Epidermal melanocyte (primary cell): Measurements from ENCODE around the gene BCLAF3.

ENCODE experiments used
- DNase-seq: peaks from one replicate; pipeline ENCODE4 v3.0.0; 2011; ENCODE audit warnings: low spot score; ENCODE audit not compliant: insufficient read length

The BCLAF3 gene

DNA sequence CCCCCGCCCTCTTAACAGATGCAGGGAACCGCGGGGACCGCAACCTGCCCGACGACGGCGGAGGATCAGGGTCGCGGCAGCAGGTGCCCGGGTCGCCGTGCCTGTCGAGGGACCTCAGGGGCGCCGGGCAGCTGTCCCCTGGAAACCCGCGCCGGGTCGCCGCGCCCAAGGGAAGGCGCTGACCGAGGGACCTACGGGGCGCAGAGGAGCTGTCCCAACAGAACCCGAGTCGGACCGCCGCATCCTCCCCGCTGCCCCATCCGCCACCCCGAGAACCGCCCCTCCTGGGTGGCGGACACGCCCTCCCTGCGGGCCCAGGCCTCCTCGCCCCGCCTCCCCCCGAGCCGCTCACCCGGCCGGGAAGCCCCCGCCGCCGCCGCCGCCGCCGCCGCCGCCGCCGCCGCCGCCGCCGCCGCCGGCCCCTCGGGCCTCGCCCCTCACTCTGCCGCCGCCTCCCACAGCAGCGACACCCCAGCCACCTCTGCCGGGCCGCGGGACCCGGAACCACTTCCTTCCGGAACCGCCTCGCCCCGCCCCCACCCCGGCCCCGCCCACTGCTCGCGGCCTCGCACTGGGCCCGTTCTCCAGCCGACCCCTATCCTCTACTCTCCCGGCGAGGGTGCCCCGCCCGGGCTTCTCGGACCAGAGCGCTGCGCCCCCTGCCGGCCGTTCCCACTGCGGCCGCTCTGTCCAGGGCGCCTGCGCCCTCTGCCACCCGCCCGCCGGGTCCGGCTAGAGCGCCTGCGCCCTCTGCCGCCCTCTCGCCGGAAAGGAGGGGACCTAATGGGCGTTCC, at the start of gene BCLAF3:
Gene BCLAF3, minus strand, starts transcription at position 506 of the 794 bp plus-strand sequence. CDS start 20,797 bp downstream, outside the sequence.
- DNase-seq: peak; percentile 79

DNA sequence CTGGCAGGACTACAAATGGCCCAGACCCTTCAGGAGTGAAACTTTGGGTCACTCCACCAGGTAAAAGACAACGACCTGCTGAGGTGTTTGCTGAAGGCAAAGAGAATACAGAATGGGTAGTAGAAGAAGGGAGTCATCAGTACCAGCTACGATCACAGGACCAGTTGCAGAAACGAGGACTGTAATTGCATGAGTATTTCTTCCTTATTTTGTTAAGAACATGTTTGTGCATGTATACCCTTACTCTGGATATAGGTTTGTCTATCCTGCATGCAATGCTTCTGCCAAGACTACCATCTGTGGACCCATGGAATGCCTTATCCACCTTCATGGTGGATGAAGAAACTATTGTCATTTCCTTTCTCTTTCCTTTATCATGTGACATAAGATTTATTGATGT, 48.1 kb upstream of the BCLAF3 start:
- DNase-seq: no peak

GRCh38 chrX:20037186-20037585, 46.3 kb upstream of the BCLAF3 start:
- DNase-seq: no peak

GRCh38 chrX:20032201-20032600, 41.3 kb upstream of the BCLAF3 start:
- no peak for DNase-seq

GRCh38 chrX:20029728-20030127, 38.9 kb upstream of the BCLAF3 start:
- DNase-seq: no peak

- DNase-seq: no peak
Observed at GRCh38 chrX:20028588-20028987, 37.7 kb upstream of the BCLAF3 start.

GRCh38 chrX:20026278-20026677, 35.4 kb upstream of the BCLAF3 start:
- no peak for DNase-seq

- no peak for DNase-seq
Observed at GRCh38 chrX:20019672-20020365, 29.0 kb upstream of the BCLAF3 start.

GRCh38 chrX:20016616-20016945, 25.7 kb upstream of the BCLAF3 start:
- DNase-seq: no peak

GRCh38 chrX:20015945-20016615, 25.2 kb upstream of the BCLAF3 start:
- DNase-seq: no peak

DNA sequence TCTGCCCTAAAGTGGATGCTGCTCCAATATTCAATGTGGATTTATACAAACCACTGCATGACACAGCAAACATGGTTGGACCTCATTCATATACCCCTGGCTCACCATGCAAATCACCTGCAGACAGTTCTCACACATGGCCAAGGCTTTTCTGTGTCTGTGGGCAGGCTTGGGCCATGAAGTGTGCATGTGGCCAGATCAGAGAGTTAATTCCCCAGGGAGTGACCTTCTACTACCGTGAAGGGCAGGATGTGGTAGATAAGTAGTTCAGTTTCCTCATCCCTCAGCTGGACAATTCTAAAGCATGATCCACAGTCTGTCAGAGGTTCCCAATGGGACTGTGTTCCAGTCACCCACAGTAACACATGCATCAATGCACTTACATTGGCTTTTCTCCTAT, 24.6 kb upstream of the BCLAF3 start:
- no peak for DNase-seq

DNA sequence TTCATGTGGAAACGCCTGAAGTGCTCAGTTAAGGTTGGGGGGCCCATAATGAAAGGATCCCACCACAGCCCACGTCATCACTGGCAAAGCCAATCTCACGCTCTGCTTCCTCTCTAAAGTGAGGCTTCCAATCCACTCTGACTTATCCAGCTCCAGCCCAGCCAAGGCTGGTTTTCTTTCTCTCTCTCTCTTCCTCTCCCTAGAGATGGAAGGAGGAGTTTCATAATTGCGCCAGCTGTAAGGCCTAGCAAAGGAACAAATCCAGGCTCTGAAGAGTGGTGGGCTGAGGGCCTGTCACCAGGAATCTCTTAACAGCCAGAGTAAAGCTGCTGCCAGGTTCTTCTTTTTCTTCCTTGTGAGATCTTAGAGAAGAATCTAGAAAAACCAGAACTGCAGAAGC, 20.7 kb upstream of the BCLAF3 start:
- DNase-seq: no peak

- no peak for DNase-seq
Observed at GRCh38 chrX:20007962-20008622, 17.2 kb upstream of the BCLAF3 start.

DNA sequence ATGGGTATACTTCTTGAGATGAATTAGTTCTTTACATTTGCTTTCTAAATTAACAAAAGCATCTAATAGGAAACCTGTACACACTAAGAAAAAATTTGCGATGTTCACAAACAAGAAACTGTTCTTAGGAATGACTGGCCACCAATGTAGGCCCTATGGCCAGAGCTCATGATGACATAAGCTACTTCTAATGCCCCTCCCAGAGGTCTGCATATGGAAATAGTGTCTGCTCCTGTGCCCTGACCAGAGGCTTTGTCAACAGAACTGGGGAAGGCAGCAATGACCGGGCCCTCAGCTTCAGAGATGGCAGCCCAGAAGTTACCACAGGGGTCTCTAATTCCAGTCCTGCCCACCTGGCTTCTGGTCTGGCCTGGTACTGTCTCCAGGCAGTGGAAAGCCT, 15.0 kb upstream of the BCLAF3 start:
- no peak for DNase-seq

GRCh38 chrX:20001588-20001987, 10.7 kb upstream of the BCLAF3 start:
- no peak for DNase-seq

GRCh38 chrX:19991350-19991718, 473 bp upstream of the BCLAF3 start:
- DNase-seq: no peak

GRCh38 chrX:19990151-19990555, 708 bp downstream of the BCLAF3 start:
- DNase-seq: peak; percentile 13

DNA sequence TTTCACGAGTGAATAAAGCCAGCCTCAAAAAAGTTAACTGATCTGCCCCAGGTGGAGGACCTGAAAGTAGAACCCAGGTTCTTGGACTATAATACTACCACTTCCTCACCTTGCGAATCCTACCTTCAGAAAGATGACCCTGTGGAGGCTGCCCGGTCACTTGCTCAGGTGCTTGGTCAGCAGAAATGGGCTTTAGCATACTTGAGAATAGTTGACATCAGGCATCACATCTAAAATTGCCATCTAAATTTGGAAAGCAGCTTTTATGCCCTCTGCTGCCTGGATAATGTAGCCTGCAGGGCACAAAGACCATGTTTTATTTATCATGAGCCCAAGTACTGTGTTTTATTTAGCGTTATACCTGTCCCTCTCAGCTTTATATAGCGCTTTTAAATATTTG, 3.0 kb downstream of the BCLAF3 start:
- no peak for DNase-seq

- DNase-seq: no peak
Observed at GRCh38 chrX:19986531-19986930, 4.3 kb downstream of the BCLAF3 start.

- no peak for DNase-seq
Observed at GRCh38 chrX:19981947-19982346, 8.9 kb downstream of the BCLAF3 start.

DNA sequence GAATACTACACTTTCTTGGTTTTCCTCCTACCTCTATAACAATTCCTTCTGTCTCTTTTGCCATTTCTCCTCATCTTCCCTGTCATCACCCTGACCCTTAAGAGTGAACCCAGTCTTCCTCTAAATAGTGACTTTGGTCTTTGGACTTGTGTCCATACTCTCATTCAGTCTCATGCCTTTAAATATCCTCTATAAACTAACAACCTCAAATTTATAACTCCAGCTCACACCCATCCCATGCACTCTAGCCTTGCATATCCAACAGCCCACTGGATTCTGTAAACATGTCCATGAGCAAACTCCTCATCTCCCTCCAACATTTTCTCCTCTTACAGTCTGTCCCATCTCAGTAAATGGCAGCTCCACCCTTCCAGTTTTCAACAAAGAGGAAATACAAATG, 15.0 kb downstream of the BCLAF3 start:
- DNase-seq: no peak

DNA sequence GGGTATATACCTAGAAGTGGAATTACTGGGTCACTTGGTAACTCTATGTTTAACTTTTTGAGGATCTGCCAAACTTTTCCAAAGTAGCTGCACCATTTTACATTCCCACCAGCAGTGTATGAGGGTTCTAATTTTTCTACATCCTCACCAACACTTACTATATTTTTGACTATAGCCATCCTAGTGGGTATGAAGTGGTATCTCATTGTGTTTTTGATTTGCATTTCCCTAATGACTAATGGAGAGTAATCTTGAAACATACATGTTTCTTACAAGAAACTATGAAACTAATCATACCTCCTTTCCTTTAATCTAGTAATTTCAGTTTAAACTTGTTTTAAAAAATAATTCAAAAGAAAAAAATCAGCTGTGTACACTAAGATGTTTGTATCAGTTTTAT, 17.9 kb downstream of the BCLAF3 start:
- no peak for DNase-seq
